Measurements from ENCODE around the gene FAM89A.

- TF ChIP-seq, protein P1, sequence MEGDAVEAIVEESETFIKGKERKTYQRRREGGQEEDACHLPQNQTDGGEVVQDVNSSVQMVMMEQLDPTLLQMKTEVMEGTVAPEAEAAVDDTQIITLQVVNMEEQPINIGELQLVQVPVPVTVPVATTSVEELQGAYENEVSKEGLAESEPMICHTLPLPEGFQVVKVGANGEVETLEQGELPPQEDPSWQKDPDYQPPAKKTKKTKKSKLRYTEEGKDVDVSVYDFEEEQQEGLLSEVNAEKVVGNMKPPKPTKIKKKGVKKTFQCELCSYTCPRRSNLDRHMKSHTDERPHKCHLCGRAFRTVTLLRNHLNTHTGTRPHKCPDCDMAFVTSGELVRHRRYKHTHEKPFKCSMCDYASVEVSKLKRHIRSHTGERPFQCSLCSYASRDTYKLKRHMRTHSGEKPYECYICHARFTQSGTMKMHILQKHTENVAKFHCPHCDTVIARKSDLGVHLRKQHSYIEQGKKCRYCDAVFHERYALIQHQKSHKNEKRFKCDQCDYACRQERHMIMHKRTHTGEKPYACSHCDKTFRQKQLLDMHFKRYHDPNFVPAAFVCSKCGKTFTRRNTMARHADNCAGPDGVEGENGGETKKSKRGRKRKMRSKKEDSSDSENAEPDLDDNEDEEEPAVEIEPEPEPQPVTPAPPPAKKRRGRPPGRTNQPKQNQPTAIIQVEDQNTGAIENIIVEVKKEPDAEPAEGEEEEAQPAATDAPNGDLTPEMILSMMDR (IDR thresholded peaks at IDR 0.05; ENCODE audit: poor library complexity) = no peak
- TF ChIP-seq EZH2 (IDR thresholded peaks at IDR 0.05; ENCODE audit: borderline replicate concordance) = no peak
- TF ChIP-seq EZH2phosphoT487 (IDR thresholded peaks at IDR 0.05; ENCODE audit: low read depth, severe bottlenecking, unreplicated experiment) = no peak
These were observed 32.5 kb upstream of the FAM89A start for GRCh38 chr1:231072502-231073094.

All from hepatocyte (in vitro differentiated cells).